ENCODE results near the gene PTGER3.

Gene PTGER3

DNA sequence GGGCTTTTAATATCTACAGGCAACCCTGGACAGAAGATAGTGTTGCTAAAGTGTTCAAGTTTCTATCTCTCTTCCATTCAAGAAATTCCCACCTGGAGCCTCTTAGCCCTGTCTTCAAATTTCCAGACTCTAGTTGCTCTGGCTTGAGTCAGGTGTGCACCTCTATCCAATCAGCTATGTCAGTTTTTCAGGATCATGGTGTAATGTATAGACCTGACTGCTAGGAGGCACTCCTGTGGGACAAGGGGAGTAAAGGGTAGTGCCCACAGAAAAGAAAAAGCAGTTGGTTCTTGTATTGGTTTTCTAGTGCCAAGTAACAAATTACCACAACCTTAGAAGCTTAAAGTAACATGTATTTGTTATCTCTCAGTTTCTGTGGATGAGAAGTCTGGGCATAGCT, 39.4 kb upstream of the PTGER3 start:
- TF ChIP-seq, protein P1, sequence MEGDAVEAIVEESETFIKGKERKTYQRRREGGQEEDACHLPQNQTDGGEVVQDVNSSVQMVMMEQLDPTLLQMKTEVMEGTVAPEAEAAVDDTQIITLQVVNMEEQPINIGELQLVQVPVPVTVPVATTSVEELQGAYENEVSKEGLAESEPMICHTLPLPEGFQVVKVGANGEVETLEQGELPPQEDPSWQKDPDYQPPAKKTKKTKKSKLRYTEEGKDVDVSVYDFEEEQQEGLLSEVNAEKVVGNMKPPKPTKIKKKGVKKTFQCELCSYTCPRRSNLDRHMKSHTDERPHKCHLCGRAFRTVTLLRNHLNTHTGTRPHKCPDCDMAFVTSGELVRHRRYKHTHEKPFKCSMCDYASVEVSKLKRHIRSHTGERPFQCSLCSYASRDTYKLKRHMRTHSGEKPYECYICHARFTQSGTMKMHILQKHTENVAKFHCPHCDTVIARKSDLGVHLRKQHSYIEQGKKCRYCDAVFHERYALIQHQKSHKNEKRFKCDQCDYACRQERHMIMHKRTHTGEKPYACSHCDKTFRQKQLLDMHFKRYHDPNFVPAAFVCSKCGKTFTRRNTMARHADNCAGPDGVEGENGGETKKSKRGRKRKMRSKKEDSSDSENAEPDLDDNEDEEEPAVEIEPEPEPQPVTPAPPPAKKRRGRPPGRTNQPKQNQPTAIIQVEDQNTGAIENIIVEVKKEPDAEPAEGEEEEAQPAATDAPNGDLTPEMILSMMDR (IDR thresholded peaks at IDR 0.05; ENCODE audit: low read depth, low read length): no peak
- DNase-seq (ENCODE audit: low read depth in 2 of 2): no peak

DNA sequence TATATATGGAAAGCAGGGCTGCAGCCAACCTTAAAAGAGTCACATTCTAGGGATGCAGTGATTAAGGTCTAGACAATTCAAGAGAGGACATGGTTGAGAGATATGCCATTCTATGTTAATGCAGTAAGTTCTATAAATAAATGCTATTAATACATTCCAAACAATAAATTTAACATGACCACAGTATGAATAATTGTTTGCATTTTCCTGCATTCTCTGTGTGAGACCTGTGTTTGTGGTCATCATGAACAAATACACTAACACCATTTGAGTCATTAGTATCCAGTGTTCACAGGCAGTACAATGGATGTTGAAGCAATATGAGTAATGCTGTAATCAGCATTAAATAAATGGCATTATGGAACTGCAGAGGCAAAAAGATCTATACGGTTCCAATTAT, 38.7 kb upstream of the PTGER3 start:
- TF ChIP-seq, protein P1 (IDR thresholded peaks at IDR 0.05; ENCODE audit: low read depth, low read length): no peak
- DNase-seq (ENCODE audit: low read depth in 2 of 2): peak in 1 of 2 donors; percentile 85
- no peak overlapping the region for H3K4me3 ChIP-seq (replicated peaks in 1 of 2; ENCODE audit: low read depth in 2 of 2, low read length in 2 of 2)

More for the DNA sequence above, 39.4 kb upstream of the PTGER3 start:
- H3K4me3 ChIP-seq (replicated peaks in 1 of 2; ENCODE audit: low read depth in 2 of 2, low read length in 2 of 2): no peak overlapping the region

DNA sequence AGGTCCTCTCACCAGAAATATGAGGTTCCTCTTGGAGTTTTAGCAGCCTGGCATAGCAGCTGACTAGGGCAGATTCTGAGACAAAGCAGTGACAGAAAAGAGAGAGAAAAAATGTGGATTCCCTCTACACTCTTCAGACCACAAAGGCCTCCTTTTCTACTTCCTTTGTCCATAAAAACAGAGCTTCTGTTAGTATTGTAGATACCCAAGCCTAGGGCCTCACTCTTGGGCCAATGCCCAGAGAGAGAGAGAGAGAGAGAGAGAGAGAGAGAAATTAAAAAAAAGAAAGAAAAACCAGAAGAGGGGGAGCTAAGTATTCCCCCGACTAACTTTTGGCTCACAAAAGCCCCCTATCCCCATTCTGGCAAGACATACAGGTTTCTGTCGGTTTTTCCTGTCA, 35.7 kb upstream of the PTGER3 start:
- TF ChIP-seq, protein P1 (IDR thresholded peaks at IDR 0.05; ENCODE audit: low read depth, low read length): no peak
- H3K4me3 ChIP-seq (replicated peaks in 1 of 2; ENCODE audit: low read depth in 2 of 2, low read length in 2 of 2): no peak overlapping the region
- DNase-seq (ENCODE audit: low read depth in 2 of 2): peak; percentile 18 to 59

DNA sequence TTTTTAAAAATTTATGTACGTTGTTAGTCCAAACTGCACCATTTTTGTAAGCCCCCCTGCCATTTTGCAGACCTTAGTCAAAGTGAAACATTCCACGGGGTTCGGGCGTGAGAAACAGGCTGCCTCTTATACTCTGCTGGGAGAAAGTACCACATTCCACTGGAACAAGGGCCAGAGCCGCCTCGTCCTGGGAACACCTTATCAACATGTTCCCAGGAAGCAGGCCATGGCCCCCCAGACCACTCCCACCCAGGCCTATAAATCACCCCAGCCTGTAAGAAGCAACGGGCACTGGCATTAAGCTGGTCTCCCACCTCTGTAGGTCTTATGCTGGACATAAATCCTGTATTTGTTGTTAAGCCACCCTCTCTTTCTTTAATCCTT, 34.1 kb upstream of the PTGER3 start:
- peak in 1 of 2 donors; percentile 12 for DNase-seq (ENCODE audit: low read depth in 2 of 2)
- TF ChIP-seq, protein P1 (IDR thresholded peaks at IDR 0.05; ENCODE audit: low read depth, low read length): no peak
- H3K4me3 ChIP-seq (replicated peaks in 1 of 2; ENCODE audit: low read depth in 2 of 2, low read length in 2 of 2): peak overlapping the region; percentile 57 to 79

DNA sequence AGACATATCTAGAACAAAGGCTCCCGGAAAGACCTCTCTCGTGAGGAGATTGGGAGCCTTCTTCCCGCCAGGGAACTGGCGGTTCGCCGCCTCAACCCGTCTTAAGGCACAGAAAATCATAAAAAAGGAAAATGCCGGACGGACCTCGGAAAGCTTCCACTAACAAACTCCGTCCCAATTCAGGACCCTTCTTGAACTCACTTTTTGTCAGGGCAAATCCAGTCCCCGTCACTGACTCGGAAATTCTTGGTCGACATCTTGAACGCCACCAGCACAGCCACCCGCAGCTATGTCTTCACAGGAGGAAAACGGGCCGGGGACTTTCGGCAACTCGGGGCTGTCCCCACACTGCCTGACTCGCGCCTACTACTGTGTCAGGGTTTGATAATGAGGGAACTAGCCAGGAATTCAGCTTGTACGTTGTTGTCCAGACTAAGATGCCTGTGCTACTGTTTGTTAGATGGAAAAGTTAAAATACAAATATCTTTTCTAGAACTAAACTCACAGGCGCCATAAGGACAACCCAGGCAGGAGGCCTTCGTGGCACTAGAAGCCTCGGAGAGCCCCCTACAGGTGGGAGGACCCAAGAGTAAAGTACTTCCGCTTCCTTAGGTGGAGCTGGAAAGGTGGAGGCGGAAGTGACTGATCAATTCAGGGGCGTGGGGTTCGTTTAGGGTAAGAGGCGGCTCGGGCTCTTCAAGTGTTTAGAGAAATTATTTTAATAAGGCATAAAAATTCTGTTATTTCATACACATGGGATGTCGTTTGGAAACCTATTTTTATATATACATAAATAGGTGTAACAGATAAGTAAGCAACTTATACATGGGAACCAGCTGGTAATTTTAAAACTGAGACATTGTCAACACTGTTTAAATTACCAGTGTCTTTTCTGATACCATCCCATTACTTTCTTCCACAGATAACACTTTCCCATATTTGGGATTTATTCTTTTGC, 33.4 kb upstream of the PTGER3 start, which contains the start of gene ZRANB2:
TSS of gene ZRANB2 (minus strand) at position 297 of the 958 bp plus-strand sequence. CDS start at position 257, 40 bp downstream.
- H3K4me3 ChIP-seq (replicated peaks in 1 of 2; ENCODE audit: low read depth in 2 of 2, low read length in 2 of 2): peak within 1 kb of the TSS; percentile 57 to 79
- TF ChIP-seq, protein P1 (IDR thresholded peaks at IDR 0.05; ENCODE audit: low read depth, low read length): peak; percentile 47
- peak; percentile 97 for DNase-seq (ENCODE audit: low read depth in 2 of 2)

DNA sequence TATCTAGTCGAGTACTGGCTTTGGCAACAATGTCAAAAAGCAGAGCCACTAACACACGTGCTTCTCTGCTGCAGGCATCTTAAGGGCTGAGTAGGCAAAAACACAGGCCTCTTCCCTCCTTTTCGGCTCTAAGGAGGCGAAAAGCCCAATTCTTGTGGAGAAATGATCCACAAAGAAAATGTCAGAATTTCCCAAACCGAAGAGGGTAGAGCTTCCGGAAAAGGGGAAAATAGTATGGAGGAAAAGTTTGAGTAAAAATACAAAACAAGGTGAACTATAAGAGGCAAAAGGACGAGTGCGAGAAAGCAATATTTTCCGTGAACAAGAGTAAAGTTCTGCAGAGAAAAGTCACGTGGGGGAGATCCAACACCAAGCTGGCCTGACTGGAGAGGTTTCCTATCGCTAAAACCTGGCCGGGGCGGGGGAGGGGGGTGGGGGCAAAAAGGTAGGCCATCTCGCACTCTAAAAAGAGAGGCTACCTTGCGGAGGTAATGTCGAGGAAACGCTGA, 32.7 kb upstream of the PTGER3 start:
- TF ChIP-seq, protein P1 (IDR thresholded peaks at IDR 0.05; ENCODE audit: low read depth, low read length): no peak
- peak; percentile 28 to 30 for DNase-seq (ENCODE audit: low read depth in 2 of 2)
- peak overlapping the region; percentile 57 to 79 for H3K4me3 ChIP-seq (replicated peaks in 1 of 2; ENCODE audit: low read depth in 2 of 2, low read length in 2 of 2)

Measured in cardiac fibroblast (primary cell).